Effector CD8-positive, alpha-beta T cell (primary cell): ENCODE measurements around the gene CPA1.

ENCODE experiments used
- DNase-seq: peaks from one replicate; lab custom pipeline; 2025; lab: John Stamatoyannopoulos, UW

CPA1 gene

DNA sequence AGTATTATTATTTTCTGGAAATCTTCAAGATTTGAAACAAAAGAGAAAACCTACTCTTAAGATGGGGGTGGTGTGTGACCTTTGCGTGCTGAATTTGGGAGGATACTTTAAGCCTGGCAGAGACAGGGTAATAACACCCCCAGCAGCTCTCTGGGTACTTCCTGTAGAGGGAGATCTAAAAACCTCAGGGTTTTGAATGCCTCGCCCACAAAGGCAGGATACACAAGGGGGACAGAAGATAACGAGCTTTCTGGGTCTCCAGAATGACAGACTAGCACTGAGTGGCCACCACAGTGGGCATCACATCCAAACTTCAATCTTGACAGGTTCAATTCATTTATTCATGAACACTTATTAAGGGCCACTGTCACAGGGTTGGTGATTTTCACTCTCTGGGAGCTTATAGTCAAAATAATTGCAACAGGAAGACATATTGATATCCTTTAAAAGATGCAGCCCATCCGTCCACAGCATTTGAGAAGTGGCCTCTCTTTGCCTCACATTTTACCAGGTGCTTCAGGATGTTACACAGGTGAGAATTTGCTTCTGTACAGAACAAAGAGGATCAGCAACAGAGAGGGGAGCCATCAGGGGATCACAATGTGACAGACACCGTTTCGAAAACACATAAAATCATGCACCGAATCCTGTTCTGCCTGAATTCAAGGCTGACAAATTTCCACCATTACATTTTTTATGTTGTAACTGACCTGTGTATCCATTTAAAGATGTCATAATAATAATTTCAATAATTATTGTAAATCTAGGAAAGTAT, 14.3 kb downstream of the CPA1 start:
- DNase-seq = peak; percentile 5

DNA sequence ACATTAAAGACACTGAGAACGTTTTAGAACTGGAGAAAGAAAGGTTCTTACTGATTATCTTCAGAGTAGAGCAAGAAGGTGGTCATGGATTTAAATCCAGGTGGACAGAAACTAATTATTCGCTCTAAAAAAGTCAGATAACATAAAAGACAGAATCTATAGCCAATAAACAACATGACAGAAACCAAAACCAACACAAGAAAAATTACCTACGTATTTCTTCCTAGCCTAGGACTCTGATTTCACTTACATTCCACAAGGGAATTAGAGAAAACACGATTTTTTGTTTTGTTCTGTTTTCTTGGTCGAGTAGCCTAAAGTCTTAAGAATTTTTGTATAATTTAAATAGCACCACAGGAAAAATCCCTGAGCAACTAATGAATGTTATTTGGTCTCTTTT, 15.1 kb downstream of the CPA1 start:
- DNase-seq = no peak

DNA sequence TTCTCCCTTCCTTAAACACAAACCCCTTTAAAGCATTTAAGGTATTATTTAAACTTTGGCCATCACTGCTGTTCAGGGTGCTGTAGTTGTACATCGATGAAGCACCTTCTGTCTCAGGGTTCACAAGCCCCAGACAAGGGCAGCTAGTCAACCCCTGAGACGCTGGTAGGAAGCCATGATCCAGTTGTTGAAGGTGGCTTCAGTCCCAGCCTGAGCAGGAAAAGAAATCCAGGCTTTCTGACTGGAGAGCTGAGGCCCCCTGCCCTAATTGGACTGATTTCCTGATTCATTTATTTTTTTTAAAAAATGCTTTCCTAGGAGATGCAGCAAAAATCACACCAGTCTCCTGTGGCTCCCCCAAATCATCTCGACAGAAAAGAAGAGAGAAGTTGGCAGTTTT, 15.8 kb downstream of the CPA1 start:
- DNase-seq = no peak

DNA sequence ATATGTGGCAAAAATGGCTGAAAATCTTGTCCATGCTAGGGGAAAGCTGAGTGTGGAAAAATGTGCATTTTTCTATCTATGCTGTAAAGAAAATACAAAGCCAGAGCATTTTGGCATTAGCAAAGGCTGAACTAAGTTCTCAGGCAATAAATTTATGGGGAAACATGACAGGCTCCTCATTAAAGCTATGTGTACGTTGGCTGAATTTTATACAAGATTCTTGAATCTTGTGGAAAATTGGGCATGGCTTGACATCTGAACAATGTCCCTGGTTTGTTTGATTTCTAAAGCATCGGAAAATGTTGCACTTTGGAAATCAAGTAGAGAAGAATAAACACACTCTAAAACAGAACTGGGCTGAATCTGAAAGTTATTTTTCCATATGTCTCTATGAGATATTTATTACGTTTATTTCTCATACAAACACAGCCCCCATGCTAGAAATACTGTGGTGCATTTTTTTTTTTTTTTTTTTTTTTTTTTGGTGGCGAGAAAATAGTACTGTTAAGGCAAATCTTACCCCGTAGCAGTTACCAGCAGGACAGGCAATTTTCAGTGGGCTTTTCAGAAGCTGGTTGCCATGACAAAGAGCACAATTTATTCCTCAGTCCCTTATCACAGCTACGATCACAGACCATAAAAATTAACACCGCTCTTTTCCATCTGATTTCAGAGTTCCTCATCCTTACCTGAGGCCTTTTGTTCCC, 16.9 kb downstream of the CPA1 start:
- no peak for DNase-seq

DNA sequence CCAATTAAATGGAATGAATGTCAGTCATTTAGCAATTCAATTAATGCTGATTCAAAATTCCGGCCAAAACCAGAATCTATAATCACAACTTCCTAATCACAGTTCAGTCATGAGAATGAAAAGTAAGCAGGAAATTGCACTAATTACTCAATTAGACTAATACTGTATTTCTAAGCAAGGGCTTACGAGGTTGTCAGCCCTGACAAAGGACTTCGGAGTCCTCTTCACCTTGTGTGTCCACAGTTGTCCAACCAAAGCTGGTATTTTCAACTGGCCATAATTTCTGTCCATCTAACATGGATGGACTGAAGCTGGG, 17.4 kb downstream of the CPA1 start:
- no peak for DNase-seq

DNA sequence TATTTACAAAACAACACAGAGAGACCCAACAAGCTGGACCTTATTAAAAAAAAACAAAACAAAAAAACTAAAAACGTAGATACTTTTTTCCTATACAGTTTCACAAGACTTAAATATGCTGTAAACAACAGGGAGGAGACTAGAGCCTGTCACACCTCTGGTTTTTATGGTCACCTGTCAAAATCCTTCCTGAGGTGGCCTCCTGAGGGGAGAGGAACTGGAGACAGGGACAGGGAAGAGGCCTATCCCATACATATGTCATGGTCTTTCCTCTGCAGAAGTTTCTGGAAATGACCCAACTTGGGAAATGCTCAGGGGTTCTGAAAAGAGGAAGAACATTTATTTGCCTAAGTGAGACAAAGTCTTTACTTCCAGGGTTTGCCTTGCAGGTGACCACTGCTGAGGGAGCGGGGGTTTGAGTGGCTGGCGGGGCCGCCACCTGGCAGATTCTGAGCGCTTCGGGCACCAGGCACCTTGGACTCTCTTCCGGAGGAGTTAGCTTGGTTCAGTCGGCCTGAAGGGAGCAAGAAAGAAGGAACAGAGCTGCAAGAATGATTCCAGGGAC, 18.3 kb downstream of the CPA1 start:
- DNase-seq = no peak

DNA sequence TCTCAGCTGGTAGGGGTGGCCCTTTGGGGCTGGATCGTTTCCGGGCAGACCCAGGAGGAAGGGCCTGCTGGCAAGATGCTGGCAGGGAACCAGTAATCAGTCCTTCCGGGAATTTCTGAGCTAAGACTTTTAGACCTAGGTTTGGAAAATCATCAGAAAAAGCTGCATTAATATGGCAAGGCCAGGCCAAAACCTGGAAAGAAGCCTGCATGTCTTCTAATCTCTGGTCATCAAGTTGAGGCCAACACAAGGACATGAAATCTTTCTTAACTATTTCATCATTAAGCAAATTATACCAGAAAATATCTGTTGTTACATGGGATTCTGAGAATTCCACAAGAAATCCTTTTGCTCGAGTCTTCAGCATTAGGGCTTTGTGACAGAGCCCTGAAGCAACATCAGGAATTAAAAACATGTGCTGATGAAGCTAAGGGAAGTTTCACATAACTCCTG, 19.9 kb downstream of the CPA1 start:
- no peak for DNase-seq

DNA sequence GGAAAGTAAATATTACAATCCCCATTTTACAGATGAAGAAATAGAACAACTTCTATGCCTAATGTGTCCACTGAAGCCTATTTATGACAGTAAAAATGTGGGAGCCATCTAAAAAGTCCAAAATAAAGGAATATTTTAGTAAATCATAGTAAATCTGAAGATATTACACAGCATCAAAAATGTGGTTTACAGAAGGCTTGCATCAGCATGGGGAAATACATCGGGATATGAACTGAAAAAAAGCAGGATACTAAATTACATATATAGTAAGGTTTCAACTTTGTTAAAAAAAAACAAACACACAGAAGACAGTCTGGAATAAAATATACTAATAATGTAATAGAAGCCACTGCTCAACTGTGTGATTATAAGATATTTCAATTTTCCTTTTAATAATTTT, 20.8 kb downstream of the CPA1 start:
- DNase-seq = no peak

DNA sequence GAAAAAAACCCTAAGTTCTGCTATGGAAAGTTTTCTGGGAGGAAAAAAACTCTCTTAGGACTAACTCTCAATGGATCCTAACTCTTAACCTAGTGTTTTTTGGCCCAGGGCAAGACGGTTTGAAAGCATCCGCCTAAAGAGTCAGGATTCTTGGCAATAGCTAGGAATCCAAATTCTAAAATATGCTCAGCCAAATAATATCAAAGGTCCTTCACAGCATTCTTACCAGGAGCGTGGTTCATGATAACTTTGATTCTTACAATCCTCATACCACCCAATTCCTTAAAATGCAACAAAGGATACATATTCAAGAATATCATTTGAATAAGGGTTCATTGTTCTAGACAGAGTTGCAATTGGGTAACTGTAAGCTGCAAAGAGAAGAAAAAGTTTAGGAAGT, 21.3 kb downstream of the CPA1 start:
- no peak for DNase-seq

DNA sequence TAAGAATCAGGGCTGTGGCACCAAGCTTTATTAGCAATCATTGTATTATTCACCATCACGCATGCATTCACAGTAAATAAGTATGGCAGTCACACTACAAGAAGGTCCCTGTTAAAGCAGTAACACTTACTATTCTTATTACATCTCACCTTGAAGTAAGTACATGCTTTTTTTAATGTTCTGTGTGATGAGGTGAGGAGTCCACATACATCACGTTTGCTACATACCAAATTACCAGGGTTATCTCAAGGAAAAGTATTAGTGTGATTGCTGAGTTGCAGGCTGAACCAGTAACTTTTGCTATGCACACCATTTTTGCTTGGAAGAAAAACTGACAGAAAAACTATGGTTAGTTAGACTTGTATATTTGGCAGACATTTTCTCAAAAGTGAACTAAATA, 24.7 kb downstream of the CPA1 start:
- no peak for DNase-seq

DNA sequence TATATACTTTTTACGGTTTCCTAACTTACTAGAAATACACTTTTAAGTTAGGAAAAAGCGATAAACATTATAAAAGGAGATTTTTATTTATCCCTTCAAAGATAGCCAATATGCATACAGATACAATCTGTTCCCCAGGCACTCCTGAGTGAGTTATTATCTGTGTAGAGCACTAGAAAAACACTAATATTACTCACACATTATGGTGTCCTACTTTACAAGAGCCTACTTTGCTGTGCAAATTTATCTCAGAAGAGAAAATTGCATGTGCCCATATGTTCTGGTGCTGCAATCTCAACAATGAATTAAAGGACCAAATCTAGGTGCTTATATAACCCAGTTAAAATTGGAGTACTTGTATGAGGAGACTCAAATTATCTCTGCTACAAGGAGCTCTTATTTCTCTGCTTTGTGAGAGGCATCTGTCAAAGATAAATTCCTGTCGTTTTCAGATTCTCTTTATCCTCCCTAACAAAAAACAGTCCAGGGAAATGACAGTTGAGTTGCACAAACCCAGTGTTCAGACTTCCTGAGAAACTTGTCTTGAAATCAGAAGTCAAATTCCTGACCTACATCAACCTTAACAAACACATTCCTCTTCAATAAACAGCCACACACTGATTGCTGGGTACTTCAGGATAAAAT, 28.9 kb downstream of the CPA1 start:
- DNase-seq = no peak

DNA sequence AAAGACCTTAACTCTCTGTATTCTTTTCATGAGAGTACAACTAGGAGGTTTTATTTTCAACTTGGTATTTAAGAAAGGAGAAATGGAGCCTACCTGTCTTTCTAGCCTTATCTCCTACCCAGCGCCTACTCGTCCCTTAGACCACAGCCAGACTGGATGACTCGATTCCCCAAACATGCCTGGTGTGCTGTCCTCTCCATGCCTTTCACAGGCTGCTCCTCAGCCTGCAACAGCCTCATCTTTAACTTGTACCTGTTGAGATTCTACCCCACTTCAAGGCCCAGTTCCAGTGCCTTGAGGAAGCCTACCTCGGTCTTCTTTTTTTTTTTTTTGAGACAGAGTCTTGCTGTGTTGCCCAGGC, 29.4 kb downstream of the CPA1 start:
- DNase-seq = no peak

DNA sequence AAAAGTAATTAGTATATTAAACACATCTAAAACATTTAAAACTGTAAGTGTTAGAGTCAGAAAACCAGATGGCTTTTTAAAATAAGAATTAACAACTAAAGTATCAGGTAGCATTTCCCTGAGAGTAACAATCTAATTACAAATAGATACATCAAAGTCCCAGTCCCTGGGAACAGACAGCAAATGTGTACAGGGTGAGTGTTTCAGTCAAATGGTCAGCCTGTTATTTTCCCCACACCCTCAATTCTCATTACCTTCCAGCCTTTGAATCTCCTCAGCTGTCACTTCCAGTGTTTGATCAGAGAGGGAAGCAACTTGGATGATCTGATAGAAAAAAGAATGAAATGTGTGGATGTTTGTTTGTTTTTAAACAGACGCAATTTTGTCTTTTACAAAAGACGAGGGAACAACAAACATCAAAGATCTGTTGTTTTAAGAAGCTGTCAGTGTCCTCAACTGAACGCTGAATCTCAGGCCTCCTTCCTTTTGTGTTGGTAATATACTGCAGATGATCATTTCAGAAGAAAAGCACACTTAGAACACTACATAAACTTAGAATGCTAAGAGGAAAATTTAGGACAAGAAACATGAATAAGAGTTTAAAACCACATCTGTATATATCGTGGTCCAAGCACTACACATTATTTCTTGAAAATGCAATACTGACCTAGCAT, 30.7 kb downstream of the CPA1 start:
- no peak for DNase-seq

DNA sequence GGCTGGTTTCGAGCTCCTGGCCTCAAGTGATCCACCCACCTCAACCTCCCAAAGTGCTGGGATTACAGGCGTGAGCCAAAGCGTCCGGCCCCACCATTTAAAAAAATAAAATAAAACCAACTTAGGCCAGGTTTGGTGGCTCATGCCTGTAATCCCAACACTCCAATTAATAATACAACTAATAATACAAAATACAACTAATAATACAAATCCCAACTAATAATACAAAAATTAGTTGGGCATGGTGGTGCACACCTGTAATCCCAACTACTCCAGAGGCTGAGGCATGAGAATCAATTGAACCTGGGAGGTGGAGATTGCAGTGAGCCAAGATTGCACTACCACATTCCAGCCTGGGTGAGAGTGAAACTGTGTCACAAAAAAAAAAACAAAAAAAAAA, 32.9 kb downstream of the CPA1 start:
- no peak for DNase-seq

DNA sequence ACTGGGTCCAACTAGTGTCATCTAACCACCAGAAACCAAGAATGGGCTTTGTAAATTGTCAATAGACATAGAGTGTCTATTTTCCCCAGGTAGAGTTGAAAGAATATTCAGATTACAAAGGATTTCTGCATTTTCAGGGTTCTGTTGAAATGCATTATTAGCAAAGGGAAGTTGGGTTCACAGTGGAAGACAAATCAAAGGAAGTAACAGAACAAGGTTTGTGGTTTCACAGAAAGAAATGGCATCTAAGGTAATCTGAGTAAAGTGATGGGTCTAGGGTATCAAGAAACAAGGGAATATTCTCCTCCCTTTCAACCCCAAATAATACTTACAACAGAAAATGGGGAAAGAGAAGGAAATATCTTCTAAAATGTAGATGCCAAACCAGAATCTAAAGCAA, 34.7 kb downstream of the CPA1 start:
- no peak for DNase-seq

DNA sequence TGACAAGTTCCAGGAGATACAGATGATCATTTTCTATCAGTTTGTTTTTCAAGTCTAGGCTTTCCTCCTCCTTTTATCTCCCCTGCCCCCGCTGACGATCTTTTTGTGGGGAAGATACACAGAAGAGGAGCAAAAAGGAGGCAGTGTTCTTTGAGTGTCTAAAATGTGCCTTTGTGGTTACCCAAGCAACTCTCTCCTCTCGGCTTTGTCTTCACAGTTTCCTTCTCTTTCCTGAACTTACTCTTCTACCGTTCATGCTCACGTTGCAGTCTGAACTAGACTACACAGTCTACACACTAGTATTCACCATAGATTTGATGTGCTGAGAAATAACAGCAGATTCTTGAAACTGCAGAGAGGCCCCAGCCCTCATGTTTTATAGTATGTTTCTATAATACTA, 36.9 kb downstream of the CPA1 start:
- DNase-seq = no peak

DNA sequence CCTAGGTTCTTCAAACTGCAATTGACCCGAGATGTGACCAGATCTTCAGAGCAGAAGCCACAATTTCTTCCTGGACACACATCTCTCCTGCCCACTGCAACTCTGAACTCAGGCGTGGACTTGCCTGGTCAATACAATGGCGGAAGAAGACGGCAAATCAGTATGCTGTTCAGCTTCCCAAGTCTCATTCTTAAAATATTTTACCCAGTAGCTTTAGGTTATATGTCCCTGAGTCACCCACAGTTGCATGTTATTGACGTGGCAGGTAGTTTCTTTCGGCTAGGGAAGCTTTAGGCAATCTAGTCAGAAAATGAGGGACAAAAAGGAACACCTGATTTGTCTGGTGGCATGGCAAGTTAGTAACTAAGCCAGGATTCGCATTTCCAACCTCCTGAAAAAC, 38.0 kb downstream of the CPA1 start:
- DNase-seq = no peak

DNA sequence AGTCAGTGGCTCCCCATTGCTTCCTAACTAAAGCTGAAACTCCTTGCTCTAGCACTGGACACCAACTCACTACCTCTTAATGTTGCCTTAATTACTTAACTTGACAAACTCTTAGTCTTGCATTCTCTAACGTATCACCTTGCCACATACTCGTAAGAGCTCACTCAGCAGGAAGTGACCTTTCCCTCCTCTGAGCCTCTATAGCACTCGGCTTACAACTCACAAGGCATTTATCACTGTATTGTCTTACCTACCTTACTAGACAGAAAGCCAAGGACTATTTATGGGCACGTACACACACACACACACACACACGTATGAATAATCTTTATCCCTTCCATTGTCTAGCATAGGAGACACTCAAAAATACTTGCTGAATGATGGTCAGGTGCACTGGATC, 39.4 kb downstream of the CPA1 start:
- no peak for DNase-seq

DNA sequence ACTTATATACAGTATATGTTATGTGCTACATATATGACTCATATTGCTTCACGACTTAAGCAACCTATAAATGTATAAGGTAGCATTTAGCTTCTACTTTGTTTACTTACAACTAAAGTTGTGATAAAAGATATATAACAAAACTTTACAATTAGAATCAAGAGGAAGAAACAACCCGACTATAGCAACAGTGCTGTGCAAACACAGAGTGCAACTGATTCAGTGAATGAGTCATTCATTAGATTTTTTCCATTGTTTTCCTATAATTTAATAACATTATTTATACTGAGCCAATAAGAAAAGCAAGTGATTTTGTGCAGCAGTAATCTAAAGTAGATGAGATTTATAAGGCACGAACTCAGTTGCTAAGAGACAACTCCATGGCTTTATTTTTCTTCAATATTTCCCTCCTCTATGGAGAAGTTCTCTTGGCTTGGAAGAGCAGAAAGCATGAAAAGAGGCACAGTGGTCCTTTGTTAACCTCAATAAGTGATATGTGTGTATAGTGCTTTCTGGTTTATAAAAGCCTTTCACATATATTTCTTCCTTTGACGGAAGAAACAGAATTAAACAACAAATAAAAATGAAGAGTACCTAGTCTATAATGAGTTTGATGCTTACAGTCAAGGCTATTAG, 40.8 kb downstream of the CPA1 start:
- DNase-seq = no peak

DNA sequence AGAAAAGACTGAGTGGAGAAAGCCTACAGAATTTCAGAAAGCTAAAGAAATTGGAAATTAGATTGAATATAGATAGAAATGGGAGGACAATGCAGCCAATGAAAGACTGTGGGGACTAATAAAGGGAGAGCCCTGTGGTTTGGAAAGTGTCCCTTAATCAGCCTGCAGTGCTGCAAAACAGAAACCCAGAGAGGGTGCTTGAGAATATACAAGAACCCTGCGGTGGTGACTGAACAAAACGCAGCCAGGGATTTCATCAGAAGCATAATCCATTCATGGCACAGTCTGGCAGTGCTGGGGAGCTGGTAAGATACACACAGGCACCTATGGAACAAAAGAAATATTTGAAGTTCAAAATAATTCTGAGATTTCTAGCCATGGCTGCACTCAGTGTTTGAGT, 41.4 kb downstream of the CPA1 start:
- DNase-seq = no peak

DNA sequence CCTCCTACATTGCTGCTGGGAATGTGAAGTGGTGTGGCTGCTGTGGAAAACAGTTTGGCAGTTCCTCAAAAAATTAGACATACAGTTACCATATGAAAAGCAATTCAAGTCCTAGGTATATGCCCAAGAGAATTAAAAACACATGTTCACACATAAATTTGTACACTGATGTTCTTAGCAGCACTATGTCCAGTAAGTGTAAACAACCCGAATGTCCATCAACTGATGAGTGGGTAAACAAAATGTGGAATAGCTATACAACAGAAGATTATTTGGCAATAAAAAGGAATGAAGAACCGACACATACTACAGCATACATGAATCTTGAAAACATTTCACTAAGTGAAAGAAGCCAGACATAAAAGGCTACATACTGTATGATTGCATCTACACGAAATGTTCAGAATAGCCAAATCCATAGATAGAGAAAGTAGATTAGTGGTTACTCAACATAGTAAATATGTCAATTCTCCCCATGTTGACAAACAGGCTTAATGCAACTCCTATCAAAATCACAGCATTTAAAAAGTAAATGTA, 43.3 kb downstream of the CPA1 start:
- no peak for DNase-seq

DNA sequence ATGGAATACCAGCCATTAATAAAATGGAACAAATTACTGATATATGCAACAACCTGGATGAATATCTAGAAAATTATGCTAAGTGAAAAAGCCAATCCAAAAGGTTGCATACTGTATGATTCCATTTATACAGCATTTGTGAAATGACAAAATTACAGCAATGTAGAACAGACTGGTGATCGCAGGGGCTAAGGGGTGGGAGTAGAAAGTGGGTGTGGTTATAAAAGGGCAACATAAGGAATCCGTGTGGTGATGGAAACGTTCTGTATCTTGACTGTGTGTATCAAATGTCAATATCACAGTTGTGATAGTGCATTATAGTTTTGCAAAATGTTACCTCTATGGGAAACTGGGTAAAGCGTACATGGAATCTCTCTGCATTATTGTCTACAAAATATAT, 45.5 kb downstream of the CPA1 start:
- no peak for DNase-seq
